PFSK-1 (cell line): ENCODE measurements around the gene MPST.

Experiments
- FOXP2 ChIP-seq: optimal IDR thresholded peaks from 2 replicates; pipeline ENCODE3; 2011; ENCODE audit warnings: borderline replicate concordance, control low read depth, inconsistent platforms; ENCODE audit not compliant: insufficient read depth; ENCODE audit errors: extremely low read length, extremely low read depth
- POLR2AphosphoS5 ChIP-seq: IDR thresholded peaks from 2 replicates; pipeline ENCODE4 v1.6.1; 2012; ENCODE audit warnings: low read depth, mild to moderate bottlenecking, control low read depth, low read length, moderate library complexity
- SIN3A ChIP-seq: IDR thresholded peaks from 2 replicates; pipeline ENCODE4 v1.6.1; 2012; ENCODE audit warnings: mild to moderate bottlenecking, low read length, moderate library complexity, borderline replicate concordance; ENCODE audit not compliant: insufficient read depth
- TAF1 ChIP-seq: IDR thresholded peaks from 2 replicates; pipeline ENCODE4 v1.6.1; 2012; ENCODE audit warnings: low read length, control low read depth, borderline replicate concordance; ENCODE audit not compliant: insufficient read depth
- TF ChIP-seq, protein P1 (sequence below), 2 experiments: IDR thresholded peaks; 2 replicates each; pipeline versions ENCODE4 v1.6.1 to v1.8.0; 2011 to 2012; ENCODE audit warnings: low read depth in 2 of 2, low read length in 2 of 2, control low read depth in 1 of 2, inconsistent platforms in 1 of 2, mild to moderate bottlenecking in 1 of 2, moderate library complexity in 1 of 2; ENCODE audit not compliant: insufficient read depth in 1 of 2

The MPST gene

DNA sequence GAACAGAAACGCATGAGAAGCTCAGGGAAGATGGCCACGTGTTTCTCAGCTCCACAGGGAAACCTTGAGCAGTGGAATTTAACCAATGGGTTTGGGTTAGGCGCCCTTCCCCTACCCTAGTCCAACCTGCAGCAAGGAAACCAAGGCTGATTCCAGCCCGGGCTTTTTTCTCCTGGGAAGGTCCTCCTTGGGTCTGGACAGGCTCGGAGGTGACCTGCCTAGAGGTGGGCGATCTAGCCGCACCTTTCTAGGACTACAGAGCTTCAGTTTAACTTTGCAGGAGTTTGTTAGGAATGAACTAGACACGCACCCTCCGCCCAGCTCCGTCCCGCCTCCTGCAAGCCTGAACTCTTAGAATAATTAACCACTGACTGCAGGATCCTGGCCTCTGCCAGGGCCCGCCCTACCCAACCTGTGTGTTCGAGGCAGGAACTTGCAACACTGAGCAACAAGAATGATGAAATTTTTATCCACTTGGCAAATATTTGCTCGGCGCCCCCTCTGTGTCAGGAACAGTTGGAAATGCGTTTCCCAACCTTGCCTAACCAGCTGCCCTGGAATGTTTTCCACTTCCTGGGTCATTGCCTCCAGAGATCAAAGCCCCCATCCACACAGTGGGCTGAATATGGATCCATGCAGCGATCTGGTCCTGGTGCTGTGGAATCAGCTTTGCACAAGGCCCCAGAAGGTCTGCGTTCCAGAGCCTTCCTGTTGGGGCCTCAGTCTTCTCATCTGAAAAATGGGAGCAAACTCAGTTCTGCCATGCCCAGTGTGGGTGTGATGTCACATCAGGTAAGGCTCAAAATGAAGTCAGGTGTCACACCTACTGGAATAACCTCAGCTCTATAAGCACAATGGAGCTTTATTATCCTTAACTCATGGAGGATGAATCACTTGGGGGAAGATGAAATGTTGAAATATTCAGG lies 13.3 kb downstream of the MPST start:
- TF ChIP-seq TAF1 (no peak), FOXP2 (no peak)
- TF ChIP-seq, protein P1, sequence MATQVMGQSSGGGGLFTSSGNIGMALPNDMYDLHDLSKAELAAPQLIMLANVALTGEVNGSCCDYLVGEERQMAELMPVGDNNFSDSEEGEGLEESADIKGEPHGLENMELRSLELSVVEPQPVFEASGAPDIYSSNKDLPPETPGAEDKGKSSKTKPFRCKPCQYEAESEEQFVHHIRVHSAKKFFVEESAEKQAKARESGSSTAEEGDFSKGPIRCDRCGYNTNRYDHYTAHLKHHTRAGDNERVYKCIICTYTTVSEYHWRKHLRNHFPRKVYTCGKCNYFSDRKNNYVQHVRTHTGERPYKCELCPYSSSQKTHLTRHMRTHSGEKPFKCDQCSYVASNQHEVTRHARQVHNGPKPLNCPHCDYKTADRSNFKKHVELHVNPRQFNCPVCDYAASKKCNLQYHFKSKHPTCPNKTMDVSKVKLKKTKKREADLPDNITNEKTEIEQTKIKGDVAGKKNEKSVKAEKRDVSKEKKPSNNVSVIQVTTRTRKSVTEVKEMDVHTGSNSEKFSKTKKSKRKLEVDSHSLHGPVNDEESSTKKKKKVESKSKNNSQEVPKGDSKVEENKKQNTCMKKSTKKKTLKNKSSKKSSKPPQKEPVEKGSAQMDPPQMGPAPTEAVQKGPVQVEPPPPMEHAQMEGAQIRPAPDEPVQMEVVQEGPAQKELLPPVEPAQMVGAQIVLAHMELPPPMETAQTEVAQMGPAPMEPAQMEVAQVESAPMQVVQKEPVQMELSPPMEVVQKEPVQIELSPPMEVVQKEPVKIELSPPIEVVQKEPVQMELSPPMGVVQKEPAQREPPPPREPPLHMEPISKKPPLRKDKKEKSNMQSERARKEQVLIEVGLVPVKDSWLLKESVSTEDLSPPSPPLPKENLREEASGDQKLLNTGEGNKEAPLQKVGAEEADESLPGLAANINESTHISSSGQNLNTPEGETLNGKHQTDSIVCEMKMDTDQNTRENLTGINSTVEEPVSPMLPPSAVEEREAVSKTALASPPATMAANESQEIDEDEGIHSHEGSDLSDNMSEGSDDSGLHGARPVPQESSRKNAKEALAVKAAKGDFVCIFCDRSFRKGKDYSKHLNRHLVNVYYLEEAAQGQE (IDR thresholded peaks at IDR 0.05; ENCODE audit: insufficient read depth in 1 of 2, low read depth in 2 of 2, low read length in 2 of 2), result no peak

DNA sequence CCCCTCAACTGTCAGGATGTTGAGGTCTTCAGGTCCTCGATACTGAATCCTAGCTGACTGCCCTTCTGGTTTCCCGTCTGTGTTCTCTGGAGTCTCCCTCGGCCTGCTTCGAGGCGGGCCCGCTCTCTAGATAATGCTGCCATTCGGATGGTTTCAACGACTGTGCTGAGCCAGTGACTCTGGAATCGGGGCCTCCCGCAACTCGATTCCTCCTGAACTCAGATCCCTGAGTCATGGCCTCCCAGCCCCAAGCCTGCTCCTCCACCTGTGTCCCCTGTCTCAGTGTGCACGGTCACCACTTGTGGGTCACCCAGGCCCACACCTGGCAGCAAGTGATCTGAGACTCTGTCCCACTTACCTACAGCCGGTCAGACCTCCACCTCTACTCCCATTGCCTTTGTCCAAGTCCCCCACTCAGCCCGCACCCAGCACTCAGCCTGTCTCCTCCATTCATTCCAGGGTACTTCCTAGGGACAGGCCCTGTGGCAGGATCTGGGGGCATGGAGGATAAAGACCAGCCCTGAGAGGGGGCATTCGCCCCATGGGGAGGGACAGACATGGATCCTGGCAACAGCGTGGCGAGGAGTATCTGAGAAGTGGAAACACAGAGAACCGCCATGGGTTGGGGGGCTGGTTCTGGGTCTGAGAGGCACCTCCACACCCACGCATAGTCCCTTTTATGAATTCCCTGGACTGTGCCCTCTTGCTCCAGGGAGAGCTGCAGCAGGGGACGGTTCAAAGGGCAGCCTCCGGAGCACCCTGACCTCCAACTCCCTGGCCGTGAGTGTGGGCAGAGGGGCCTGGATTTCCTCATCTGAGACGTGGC lies 14.3 kb downstream of the MPST start:
- TF ChIP-seq FOXP2 (no peak), SIN3A (no peak), POLR2AphosphoS5 (no peak), TAF1 (no peak)
- TF ChIP-seq, protein P1 (IDR thresholded peaks at IDR 0.05; ENCODE audit: insufficient read depth in 1 of 2, low read depth in 2 of 2, low read length in 2 of 2), result no peak

DNA sequence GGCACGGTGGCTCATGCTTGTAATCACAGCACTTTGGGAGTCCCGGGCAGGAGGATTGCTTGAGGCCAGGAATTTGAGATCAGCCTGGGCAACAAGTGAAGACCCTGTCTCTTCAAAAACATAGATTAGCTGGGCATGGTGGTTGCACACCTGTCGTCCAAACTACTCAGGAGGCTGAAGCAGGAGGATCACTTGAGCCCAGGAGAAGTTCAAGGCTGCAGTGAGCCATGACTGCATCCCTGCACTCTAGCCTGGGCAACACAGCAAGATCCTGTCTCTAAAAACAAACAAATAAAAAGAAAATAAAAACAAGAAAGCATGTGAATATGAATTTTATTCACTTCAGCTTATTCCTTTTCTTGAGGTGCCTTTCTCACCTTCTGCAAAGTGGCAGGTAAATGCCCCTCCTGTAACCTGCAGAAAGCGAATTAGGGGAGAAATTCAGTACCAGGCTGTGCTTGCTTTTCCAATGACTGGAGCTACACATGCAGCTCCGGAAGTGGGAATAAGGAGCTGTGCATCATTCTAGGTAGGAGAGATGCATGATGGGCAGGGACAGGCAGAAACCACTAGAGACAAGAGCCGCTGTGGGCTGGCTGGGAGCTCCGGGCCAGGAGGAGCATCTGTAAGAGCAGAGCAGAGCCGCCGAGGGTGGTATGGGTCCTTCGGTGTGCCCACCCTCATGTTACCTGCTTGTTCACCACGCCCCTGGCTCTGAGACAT lies 17.3 kb downstream of the MPST start:
- no peak for TF ChIP-seq FOXP2
- TF ChIP-seq, protein P1 (IDR thresholded peaks at IDR 0.05; ENCODE audit: insufficient read depth in 1 of 2, low read depth in 2 of 2, low read length in 2 of 2), result no peak
- no peak for TF ChIP-seq SIN3A

DNA sequence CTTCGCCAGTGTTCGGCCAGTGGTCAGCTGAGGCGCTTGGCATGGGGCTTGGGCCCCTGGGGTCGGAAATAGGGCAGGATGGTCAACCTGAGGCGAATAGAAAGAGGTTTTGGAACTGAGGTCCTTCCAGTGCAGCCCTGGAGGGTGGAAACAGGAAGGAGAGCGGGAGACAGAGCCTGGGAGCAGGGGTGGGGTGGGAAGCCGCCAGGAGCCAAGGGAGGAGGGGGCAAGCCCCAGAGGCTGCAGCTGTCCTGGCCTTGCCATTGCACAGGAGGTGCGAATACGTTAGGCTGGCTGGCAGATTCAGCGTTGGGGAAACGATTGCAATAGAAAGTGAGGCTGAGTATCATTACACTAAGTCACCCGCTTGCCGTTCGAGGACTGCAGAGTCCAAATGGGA lies 18.1 kb downstream of the MPST start:
- no peak for TF ChIP-seq TAF1
- TF ChIP-seq FOXP2, result no peak
- TF ChIP-seq, protein P1 (IDR thresholded peaks at IDR 0.05; ENCODE audit: insufficient read depth in 1 of 2, low read depth in 2 of 2, low read length in 2 of 2), result no peak
- no peak for TF ChIP-seq SIN3A
- TF ChIP-seq POLR2AphosphoS5, result no peak
